GM08714 (cell line): ENCODE measurements around the gene FOXA2.

Experiments used
- H3K4me3 ChIP-seq: fragments of 200-500 bp; sonication (Bioruptor generic); 2 replicates; pipeline ENCODE4 v1.5.1; 2014; ENCODE audit warnings: mild to moderate bottlenecking, low read length, inconsistent platforms
- ZNF274 ChIP-seq: IDR thresholded peaks from 2 replicates; pipeline ENCODE4 v1.6.1; 2012; ENCODE audit warnings: mild to moderate bottlenecking, low read depth, low read length

Gene FOXA2

GRCh38 chr20:22546344-22546743 is 38.0 kb downstream of the FOXA2 start:
- no peak overlapping the region for H3K4me3 ChIP-seq
- no peak for TF ChIP-seq ZNF274

DNA sequence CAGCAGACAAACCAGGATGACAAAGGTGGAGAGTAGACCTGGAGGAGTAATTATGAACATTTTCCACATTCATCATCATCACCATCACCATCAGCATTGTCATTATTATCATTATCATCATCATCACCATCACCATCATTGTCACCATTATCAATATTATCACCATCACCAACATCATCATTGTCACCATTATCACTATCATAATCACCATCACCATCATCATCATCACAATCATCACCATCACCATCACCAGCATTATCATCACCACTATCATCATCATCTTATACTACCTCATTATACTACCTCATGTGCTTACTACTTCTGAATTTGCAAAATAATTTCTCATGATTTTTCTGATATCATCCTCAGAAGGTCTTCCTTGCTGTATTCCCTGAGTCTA is 39.3 kb downstream of the FOXA2 start:
- no peak overlapping the region for H3K4me3 ChIP-seq
- no peak for TF ChIP-seq ZNF274

DNA sequence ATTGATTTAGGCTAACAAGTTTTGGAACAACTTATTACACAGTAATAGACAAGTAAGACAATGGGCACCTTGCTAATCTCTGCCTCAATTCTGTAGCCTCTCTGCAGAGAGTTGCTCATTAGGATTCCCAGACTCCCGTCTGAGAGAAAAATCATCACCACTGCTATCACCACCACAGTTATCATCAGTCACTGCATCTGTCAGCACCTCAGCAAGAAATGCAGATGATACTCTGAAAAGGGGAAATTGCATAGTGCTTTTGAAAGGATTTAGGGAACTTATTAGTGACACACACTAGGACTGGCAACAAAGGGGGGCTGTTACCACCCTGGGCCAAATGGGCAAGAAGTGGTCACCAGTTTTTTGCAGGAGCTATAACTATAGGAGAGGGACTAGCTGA is 39.9 kb downstream of the FOXA2 start:
- TF ChIP-seq ZNF274, result no peak
- H3K4me3 ChIP-seq, result no peak overlapping the region

DNA sequence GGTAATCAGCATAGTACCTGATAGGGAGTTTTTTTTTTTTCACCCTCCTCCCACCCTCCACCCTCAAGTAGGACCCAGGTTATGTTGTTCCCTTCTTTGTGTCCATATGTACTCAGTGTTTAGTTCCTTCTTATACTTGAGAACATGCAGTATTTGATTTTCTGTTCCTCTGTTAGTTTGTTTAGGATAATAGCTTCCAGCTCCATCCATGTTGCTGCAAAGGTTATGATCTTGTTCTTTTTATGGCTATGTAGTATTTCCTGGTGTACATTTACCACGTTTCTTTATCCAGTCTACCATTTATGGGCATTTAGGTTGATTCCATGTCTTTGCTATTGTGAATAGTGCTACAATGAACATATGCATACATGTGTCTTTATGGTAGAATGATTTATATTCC is 41.9 kb downstream of the FOXA2 start:
- no peak overlapping the region for H3K4me3 ChIP-seq
- no peak for TF ChIP-seq ZNF274

GRCh38 chr20:22540832-22541231 is 43.5 kb downstream of the FOXA2 start:
- TF ChIP-seq ZNF274, result no peak
- no peak overlapping the region for H3K4me3 ChIP-seq

DNA sequence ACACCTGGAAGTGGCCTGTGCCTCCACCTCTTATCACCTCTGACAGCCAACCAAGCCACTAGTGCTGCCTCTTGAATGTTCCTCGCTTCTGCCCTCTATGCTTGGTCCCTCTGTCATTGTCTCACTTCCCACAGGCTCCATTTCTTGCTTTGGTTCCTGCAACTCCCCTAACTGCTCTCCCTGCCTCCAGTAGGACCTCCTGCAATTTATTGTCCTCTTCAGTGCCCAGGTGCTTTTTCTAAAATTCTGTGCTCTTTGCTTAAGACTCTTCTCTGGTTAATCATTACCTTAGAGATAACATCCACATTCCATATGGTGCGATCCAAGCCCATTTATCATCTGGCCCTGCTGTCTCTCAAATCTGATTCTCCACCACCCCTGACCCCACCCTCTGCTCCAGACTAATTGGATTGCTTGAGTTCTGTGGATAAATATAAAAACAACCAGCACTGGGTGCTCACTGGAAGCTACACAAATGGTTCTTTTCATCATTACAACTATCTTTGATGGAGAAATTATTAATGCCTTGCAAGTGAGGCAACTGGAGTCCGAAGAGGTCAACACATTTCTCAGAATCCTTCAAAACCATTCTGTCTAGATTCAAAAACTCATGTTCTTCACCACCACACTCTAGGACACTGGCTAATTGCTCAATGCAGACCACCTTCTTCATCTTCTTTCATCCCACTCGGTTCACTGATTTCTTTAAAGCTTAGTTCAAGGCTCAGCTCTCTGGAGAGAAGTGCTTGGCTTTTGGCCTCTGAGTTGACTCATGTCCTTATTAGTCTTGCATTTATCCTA is 47.2 kb downstream of the FOXA2 start:
- no peak for TF ChIP-seq ZNF274
- no peak overlapping the region for H3K4me3 ChIP-seq

- TF ChIP-seq ZNF274, result no peak
These were observed 48.1 kb downstream of the FOXA2 start for GRCh38 chr20:22536141-22536828.

DNA sequence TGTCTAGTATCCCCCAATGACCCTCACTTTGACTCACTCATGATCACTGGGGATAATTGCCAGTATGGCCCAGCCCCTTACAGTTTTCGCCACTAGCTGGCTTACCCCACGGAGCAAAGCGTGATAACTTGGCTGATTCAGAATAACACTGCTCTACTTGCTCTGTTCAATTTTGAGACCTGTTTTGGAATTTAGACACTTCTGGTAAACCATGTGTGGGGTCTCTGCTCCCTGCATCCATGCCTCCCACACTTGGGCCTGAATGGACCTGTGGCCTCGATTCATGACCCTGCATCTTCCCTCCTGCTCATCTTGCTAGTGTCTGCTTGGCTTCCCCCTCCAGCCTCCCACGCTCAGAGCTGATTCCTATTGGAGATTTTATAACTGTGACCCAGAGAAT is 48.9 kb downstream of the FOXA2 start:
- no peak overlapping the region for H3K4me3 ChIP-seq
- TF ChIP-seq ZNF274, result no peak

More at GRCh38 chr20:22536141-22536828, 48.1 kb downstream of the FOXA2 start:
- H3K4me3 ChIP-seq, result no peak overlapping the region

DNA sequence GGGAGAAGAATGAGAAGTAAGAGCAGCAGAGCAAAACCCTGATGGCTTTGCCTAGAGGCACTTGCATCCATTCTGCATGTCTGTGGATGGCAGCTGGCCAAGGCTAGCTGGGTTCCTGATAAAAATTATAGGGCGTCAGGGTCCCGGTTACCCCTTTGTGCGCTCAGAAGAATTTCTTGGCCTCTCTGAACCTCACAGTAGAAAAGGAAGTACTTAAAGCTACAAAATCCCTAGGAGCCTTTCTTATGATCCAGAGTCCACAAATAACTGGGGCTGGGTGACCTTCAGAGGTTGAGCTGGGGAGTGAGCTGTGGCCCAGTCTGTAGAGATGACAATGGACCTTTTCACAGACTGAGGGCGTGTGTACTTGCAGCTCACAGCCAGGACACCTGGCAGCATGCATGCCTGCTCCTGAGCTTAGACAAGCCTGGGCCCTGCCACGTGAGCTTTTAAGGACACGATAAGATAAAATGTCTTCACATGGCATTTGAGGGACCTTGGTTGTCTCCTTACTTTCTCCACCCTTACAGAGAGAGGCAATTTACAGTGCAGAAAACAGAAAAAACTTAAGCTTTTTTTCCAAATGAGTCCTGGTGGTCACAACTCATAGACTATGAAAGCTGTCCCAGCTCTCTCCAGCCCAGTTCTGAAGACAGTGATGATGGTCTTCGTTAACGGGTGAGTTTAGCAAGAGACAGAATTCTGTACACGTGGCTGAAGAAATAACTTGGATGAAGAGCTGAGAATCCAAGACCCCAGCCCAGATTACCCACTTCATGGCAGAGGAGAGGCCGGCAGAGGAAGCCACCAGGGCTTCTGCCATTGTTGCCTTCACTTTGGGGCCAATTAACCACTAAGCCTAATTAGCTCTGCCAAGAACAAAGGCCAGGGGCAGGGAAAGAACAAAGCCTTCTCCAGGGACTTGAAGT is 50.3 kb downstream of the FOXA2 start:
- no peak overlapping the region for H3K4me3 ChIP-seq
- TF ChIP-seq ZNF274, result no peak

- no peak overlapping the region for H3K4me3 ChIP-seq
- TF ChIP-seq ZNF274, result no peak
These were observed 51.8 kb downstream of the FOXA2 start for GRCh38 chr20:22532598-22532997.

GRCh38 chr20:22531756-22532155 is 52.6 kb downstream of the FOXA2 start:
- TF ChIP-seq ZNF274, result no peak
- H3K4me3 ChIP-seq, result no peak overlapping the region

DNA sequence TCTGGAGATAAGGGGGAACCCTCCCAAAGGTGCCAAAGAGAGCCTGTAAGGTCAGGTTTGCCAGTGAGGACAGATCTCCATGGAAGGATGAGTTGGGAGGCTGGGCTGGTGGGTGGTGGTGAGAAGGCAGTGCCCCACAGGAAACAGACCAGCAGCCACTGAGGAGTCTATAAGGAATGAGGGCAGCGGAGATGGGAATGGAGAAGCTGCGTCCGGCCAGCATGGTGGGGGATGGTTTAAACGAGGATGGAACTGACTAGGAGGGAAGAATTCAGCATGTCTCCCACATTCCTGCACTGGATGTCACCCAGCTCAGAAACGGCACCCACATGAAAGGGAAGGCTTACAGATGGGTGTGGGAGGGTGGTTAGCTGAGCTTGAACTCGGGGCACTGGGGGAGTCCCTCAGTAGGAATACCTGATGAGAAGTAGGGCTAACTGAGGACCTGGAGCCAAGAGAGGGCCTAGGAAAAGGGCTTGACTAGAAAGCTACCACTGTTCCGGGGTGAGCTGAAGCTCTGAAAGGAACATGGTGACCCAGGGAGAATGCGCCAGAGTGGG is 53.2 kb downstream of the FOXA2 start:
- no peak for TF ChIP-seq ZNF274

More for the DNA sequence above, 53.2 kb downstream of the FOXA2 start:
- H3K4me3 ChIP-seq, result no peak overlapping the region
